H1 (cell line): ENCODE data around the gene LLGL2. TPM values are rescaled to one million over a fixed set of nuclear protein-coding genes. Genes with fewer than 3 reads are reported as not detected.
A peak's percentile ranks its signal among the peaks of the same experiment; 100 is the strongest.

Experiments used
- CTCF ChIA-PET: fragments of 300-600 bp; sonication (Branson Sonifier 250); formaldehyde crosslinking; loops from one replicate; lab custom pipeline; 2021; ENCODE audit not compliant: partially characterized antibody; lab: Charles Lee
- POLR2A ChIA-PET: fragments of 300-600 bp; sonication (Branson Sonifier 250); formaldehyde crosslinking; loops from one replicate; lab custom pipeline; 2021; ENCODE audit warnings: inconsistent platforms; ENCODE audit not compliant: partially characterized antibody; lab: Charles Lee
- DNase-seq, 2 experiments: peaks; one replicate each; pipeline versions ENCODE4 v3.0.0 to v3.0.0-alpha.2; 2010 to 2022; ENCODE audit warnings: low spot score in 2 of 2, low read depth in 1 of 2, mixed read lengths in 1 of 2
- FAIRE-seq: peaks from 2 replicates; lab custom pipeline; 2011; peaks lifted over from hg19 to GRCh38; lab: Jason Lieb, UNC
- H2AFZ ChIP-seq: 2 replicates; pipeline ENCODE4 v1.8.1; 2012; ENCODE audit warnings: low read length, inconsistent platforms
- H2AK5ac ChIP-seq: 2 replicates; pipeline ENCODE4 v1.6.1; 2013; ENCODE audit warnings: low read depth, low read length
- H2BK120ac ChIP-seq: replicated peaks from 2 replicates; pipeline ENCODE3; 2013; ENCODE audit warnings: low read depth, low read length, inconsistent platforms
- H2BK12ac ChIP-seq: 2 replicates; pipeline ENCODE4 v1.6.1; 2013; ENCODE audit warnings: low read depth, low read length
- H2BK15ac ChIP-seq: 2 replicates; pipeline ENCODE4 v1.6.1; 2013; ENCODE audit warnings: low read length
- H2BK20ac ChIP-seq: 2 replicates; pipeline ENCODE4 v1.6.1; 2013; ENCODE audit warnings: low read length
- H2BK5ac ChIP-seq: 2 replicates; pipeline ENCODE4 v1.6.1; 2013; ENCODE audit warnings: low read depth, low read length
- H3K14ac ChIP-seq: 2 replicates; pipeline ENCODE4 v1.6.1; 2013; ENCODE audit warnings: inconsistent platforms; ENCODE audit not compliant: insufficient read length
- H3K18ac ChIP-seq: 2 replicates; pipeline ENCODE4 v1.6.1; 2013; ENCODE audit warnings: low read length; ENCODE audit errors: extremely low read depth
- H3K23ac ChIP-seq: 2 replicates; pipeline ENCODE4 v1.6.1; 2013; ENCODE audit warnings: inconsistent platforms; ENCODE audit not compliant: insufficient read length
- H3K23me2 ChIP-seq: 2 replicates; pipeline ENCODE4 v1.6.1; 2013; ENCODE audit warnings: low read depth, low read length
- H3K27ac ChIP-seq: 2 replicates; pipeline ENCODE4 v1.6.1; 2011; ENCODE audit warnings: low read depth, low read length, inconsistent platforms
- H3K27me3 ChIP-seq, 4 experiments: replicated peaks in 1 of 4; 1 replicate in 1 of 4; 2 replicates in 3 of 4; pipeline versions ENCODE4 v1.6.1 to v1.8.1; 2011 to 2013; ENCODE audit warnings: low read length in 3 of 4, mild to moderate bottlenecking in 3 of 4, inconsistent platforms in 2 of 4, mixed read lengths in 2 of 4, moderate library complexity in 1 of 4; ENCODE audit not compliant: control insufficient read depth in 3 of 4, insufficient read depth in 3 of 4; ENCODE audit errors: extremely low read depth in 1 of 4
- H3K36me3 ChIP-seq, 4 experiments: 2 replicates each; pipeline versions ENCODE4 v1.6.1 to v1.8.1; 2011 to 2013; ENCODE audit warnings: mild to moderate bottlenecking in 4 of 4, low read length in 3 of 4, moderate library complexity in 2 of 4, control low read depth in 1 of 4, inconsistent platforms in 1 of 4; ENCODE audit not compliant: insufficient read depth in 4 of 4, control insufficient read depth in 2 of 4
- H3K4ac ChIP-seq: replicated peaks from 2 replicates; pipeline ENCODE3; 2013; ENCODE audit warnings: low read length, low read depth, mixed read lengths, inconsistent platforms; ENCODE audit not compliant: insufficient read length
- H3K4me1 ChIP-seq, 4 experiments: replicated peaks in 1 of 4; 1 replicate in 1 of 4; 2 replicates in 3 of 4; pipeline versions ENCODE4 v1.6.1 to v1.8.1; 2011 to 2013; ENCODE audit warnings: low read length in 3 of 4, inconsistent platforms in 2 of 4, mixed read lengths in 1 of 4; ENCODE audit not compliant: insufficient read depth in 4 of 4, control insufficient read depth in 3 of 4
- H3K4me2 ChIP-seq, 2 experiments: 2 replicates each; pipeline versions ENCODE4 v1.6.1 to v1.8.1; 2011 to 2013; ENCODE audit warnings: low read depth in 2 of 2, low read length in 2 of 2, control low read depth in 1 of 2, inconsistent platforms in 1 of 2, mild to moderate bottlenecking in 1 of 2; ENCODE audit not compliant: insufficient read depth in 1 of 2
- H3K4me3 ChIP-seq, 4 experiments: fragments of 200-600, 300-600 bp in 1 of 4; sonication (generic), shearing (Covaris generic), sonication (Bioruptor Twin) in 1 of 4; 2 replicates each; pipeline versions ENCODE4 v1.5.1 to v1.8.1; 2011 to 2016; ENCODE audit warnings: low read length in 4 of 4, low read depth in 3 of 4, control low read depth in 2 of 4, inconsistent platforms in 2 of 4, mild to moderate bottlenecking in 2 of 4, mixed read lengths in 1 of 4, moderate library complexity in 1 of 4; ENCODE audit not compliant: insufficient read depth in 2 of 4; ENCODE audit errors: extremely low read depth in 1 of 4
- H3K56ac ChIP-seq: replicated peaks from 2 replicates; pipeline ENCODE3; 2013; ENCODE audit warnings: low read depth, mild to moderate bottlenecking, mixed read lengths, low read length, inconsistent platforms; ENCODE audit not compliant: insufficient read length
- H3K79me1 ChIP-seq: 2 replicates; pipeline ENCODE4 v1.6.1; 2013; ENCODE audit warnings: low read depth, low read length, control low read depth
- H3K79me2 ChIP-seq, 2 experiments: 2 replicates each; pipeline versions ENCODE4 v1.6.1 to v1.8.1; 2012 to 2013; ENCODE audit warnings: low read length in 2 of 2, mild to moderate bottlenecking in 2 of 2, inconsistent platforms in 1 of 2; ENCODE audit not compliant: insufficient read depth in 2 of 2, control insufficient read depth in 1 of 2
- H3K9ac ChIP-seq, 4 experiments: replicated peaks in 1 of 4; 1 replicate in 1 of 4; 2 replicates in 3 of 4; pipeline versions ENCODE4 v1.6.1 to v1.8.1; 2011 to 2013; ENCODE audit warnings: low read depth in 3 of 4, low read length in 3 of 4, control low read depth in 2 of 4, mild to moderate bottlenecking in 2 of 4, moderate library complexity in 2 of 4, inconsistent platforms in 1 of 4; ENCODE audit errors: extremely low read depth in 1 of 4
- H3K9me3 ChIP-seq, 2 experiments: 2 replicates each; pipeline versions ENCODE4 v1.6.1 to v1.8.1; 2012 to 2013; ENCODE audit warnings: mild to moderate bottlenecking in 2 of 2, moderate library complexity in 2 of 2, control low read depth in 1 of 2, inconsistent platforms in 1 of 2, low read depth in 1 of 2, low read length in 1 of 2, mixed read lengths in 1 of 2; ENCODE audit not compliant: insufficient read depth in 2 of 2
- H4K20me1 ChIP-seq, 2 experiments: replicated peaks in 1 of 2; 2 replicates each; pipeline versions ENCODE3 to v1.8.1; 2011 to 2013; ENCODE audit warnings: inconsistent platforms in 2 of 2, low read length in 2 of 2, mild to moderate bottlenecking in 1 of 2; ENCODE audit not compliant: insufficient read depth in 2 of 2, control insufficient read depth in 1 of 2
- H4K5ac ChIP-seq: 2 replicates; pipeline ENCODE4 v1.6.1; 2013; ENCODE audit warnings: low read length, low read depth, mixed read lengths, inconsistent platforms; ENCODE audit not compliant: insufficient read length
- H4K8ac ChIP-seq: 2 replicates; pipeline ENCODE4 v1.8.0; 2013; ENCODE audit warnings: mild to moderate bottlenecking, moderate library complexity, low read length, inconsistent platforms; ENCODE audit not compliant: insufficient read depth; ENCODE audit errors: extremely low read depth
- H4K91ac ChIP-seq: replicated peaks from 2 replicates; pipeline ENCODE3; 2013; ENCODE audit warnings: low read length, mixed read lengths, inconsistent platforms; ENCODE audit not compliant: insufficient read length
- CEBPB ChIP-seq: IDR thresholded peaks from 2 replicates; pipeline ENCODE4 v1.6.1; 2012; ENCODE audit warnings: low read depth, low read length
- SIX5 ChIP-seq: IDR thresholded peaks from 2 replicates; pipeline ENCODE4 v1.6.1; 2011; ENCODE audit warnings: mild to moderate bottlenecking, low read depth, low read length
- WGBS, 2 experiments: shearing (Covaris generic) in 1 of 2; methylation state at CpG; one replicate each; pipeline versions ENCODE4 v1.1.6 to v1.1.7; 2013 to 2015; ENCODE audit warnings: low lambda C conversion rate in 2 of 2, mixed read lengths in 2 of 2, inconsistent platforms in 1 of 2, low coverage in 1 of 2, missing lambda C conversion rate in 1 of 2; ENCODE audit not compliant: insufficient replicate concordance in 2 of 2, insufficient coverage in 1 of 2, insufficient read length in 1 of 2; ENCODE audit errors: extremely low coverage in 1 of 2, missing lambda C conversion rate in 1 of 2; 5-methylcytosine and 5-hydroxymethylcytosine counted together
- polyA plus RNA-seq, 7 experiments: library from polyadenylated mRNA; depleted of rRNA in 3 of 7; stranded (reverse) in 5 of 7; unstranded in 2 of 7; fragments of >200 nt in 5 of 7; fragments of 200-250 nt in 2 of 7; gene quantifications; 1 replicate in 5 of 7; 2 replicates in 1 of 7; 4 replicates in 1 of 7; pipeline versions ENCODE4 v1.2.1 to v1.2.3, GENCODE V29; 2011 to 2013; ENCODE audit warnings: missing spikeins in 2 of 7, mixed read lengths in 2 of 7
- total RNA-seq: library from RNA; stranded (reverse); fragmentation: NEBNext Ultra II Directional; extraction: Animal tissue kit (Norgen Biotek cat#: 25700); gene quantifications from 2 replicates; pipeline ENCODE4 v1.2.1, GENCODE V29; 2021
- TF ChIP-seq, protein P1 (sequence below): IDR thresholded peaks from 2 replicates; pipeline ENCODE4 v1.6.1; 2012; ENCODE audit warnings: low read length, inconsistent platforms
- TF ChIP-seq, protein P2 (sequence below), 3 experiments: IDR thresholded peaks; 1 replicate in 2 of 3; 2 replicates in 1 of 3; pipeline versions ENCODE4 v1.5.1 to v1.6.1; 2011; ENCODE audit warnings: low read length in 3 of 3, mild to moderate bottlenecking in 3 of 3, inconsistent platforms in 2 of 3, low read depth in 1 of 3, moderate library complexity in 1 of 3; ENCODE audit not compliant: insufficient read depth in 1 of 3; ENCODE audit errors: control extremely low read depth in 1 of 3

LLGL2 gene
- total and polyA plus RNA-seq, 2 of the 8 experiments (the other 6 are each of a cell fraction or from before 2014, with no cell fraction given), result 64.5 to 77.1 TPM

DNA sequence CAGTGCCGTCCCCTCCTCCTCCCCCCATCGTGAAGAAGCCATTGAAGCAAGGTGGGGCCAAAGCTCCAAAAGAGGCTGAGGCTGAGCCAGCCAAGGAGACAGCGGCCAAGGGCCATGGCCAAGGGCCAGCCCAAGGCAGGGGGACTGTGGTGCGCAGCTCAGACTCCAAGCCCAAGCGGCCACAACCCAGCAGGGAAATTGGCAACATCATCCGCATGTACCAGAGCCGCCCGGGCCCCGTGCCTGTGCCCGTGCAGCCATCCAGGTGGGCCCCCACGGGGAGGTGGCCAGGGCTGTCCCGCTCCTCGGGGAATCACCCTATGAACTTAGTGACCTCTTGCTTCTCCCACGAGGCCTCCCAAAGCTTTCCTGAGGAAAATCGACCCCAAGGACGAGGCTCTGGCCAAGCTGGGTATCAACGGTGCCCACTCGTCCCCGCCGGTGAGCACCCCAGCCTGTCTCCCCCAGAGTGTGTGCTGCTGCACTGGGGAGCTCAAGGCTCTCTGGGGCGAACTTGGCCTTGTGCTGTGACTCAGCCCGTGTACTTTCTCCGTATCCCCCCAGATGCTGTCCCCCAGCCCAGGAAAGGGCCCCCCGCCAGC is 91.1 kb downstream of the LLGL2 start:
- no peak overlapping the region for H2BK15ac ChIP-seq
- no peak for DNase-seq
- H3K23me2 ChIP-seq, result no peaks in the 10 kb centered on the region
- H3K9ac ChIP-seq, result no peak overlapping the region
- H2BK120ac ChIP-seq, result no peak overlapping the region
- no peak overlapping the region for H3K4ac ChIP-seq
- no peak overlapping the region for H2BK20ac ChIP-seq
- H3K4me1 ChIP-seq, result peaks cover 0 to 4% (median 1%) of the 10 kb centered on the region in 4 experiments; a peak in 4 of 7 replicates
- TF ChIP-seq SIX5 (no peak), CEBPB (no peak)
- TF ChIP-seq, protein P1, sequence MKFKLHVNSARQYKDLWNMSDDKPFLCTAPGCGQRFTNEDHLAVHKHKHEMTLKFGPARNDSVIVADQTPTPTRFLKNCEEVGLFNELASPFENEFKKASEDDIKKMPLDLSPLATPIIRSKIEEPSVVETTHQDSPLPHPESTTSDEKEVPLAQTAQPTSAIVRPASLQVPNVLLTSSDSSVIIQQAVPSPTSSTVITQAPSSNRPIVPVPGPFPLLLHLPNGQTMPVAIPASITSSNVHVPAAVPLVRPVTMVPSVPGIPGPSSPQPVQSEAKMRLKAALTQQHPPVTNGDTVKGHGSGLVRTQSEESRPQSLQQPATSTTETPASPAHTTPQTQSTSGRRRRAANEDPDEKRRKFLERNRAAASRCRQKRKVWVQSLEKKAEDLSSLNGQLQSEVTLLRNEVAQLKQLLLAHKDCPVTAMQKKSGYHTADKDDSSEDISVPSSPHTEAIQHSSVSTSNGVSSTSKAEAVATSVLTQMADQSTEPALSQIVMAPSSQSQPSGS, result no peak
- TF ChIP-seq, protein P2, sequence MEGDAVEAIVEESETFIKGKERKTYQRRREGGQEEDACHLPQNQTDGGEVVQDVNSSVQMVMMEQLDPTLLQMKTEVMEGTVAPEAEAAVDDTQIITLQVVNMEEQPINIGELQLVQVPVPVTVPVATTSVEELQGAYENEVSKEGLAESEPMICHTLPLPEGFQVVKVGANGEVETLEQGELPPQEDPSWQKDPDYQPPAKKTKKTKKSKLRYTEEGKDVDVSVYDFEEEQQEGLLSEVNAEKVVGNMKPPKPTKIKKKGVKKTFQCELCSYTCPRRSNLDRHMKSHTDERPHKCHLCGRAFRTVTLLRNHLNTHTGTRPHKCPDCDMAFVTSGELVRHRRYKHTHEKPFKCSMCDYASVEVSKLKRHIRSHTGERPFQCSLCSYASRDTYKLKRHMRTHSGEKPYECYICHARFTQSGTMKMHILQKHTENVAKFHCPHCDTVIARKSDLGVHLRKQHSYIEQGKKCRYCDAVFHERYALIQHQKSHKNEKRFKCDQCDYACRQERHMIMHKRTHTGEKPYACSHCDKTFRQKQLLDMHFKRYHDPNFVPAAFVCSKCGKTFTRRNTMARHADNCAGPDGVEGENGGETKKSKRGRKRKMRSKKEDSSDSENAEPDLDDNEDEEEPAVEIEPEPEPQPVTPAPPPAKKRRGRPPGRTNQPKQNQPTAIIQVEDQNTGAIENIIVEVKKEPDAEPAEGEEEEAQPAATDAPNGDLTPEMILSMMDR (IDR thresholded peaks at IDR 0.05; ENCODE audit: control extremely low read depth in 1 of 3, insufficient read depth in 1 of 3, low read depth in 1 of 3, low read length in 3 of 3), result no peak
- TF ChIP-seq, all 59 proteins: peak for 0
- Histone ChIP-seq H2AK5ac (no peak overlapping the region), H4K5ac (no peak overlapping the region), H3K4me2 (no peak overlapping the region), H3K27me3 (no peaks in the 10 kb centered on the region), H2BK5ac (no peak overlapping the region), H3K14ac (no peak overlapping the region), H3K4me3 (no peak overlapping the region), H4K20me1 (peaks cover 0 to 1% of the 10 kb centered on the region in 2 experiments), H4K91ac (no peak overlapping the region), H3K56ac (no peak overlapping the region), H3K79me2 (no peaks in the 10 kb centered on the region), H2AFZ (no peak overlapping the region), H3K18ac (no peak overlapping the region), H2BK12ac (no peak overlapping the region), H3K9me3 (no peaks in the 10 kb centered on the region), H4K8ac (peak overlapping the region; percentile 25; the same call in 1 of the 2 replicates), H3K27ac (no peak overlapping the region), H3K79me1 (no peaks in the 10 kb centered on the region), H3K23ac (no peak overlapping the region), H3K36me3 (no peaks in the 10 kb centered on the region)
- FAIRE-seq, result no peak
- WGBS, 2 experiments, result 90% methylated on average over 17 of the region's 24 CpGs; no CpG with 5 or more reads in 1 of the 2 experiments
- CTCF ChIA-PET, result interaction anchor here (0.6 to 59.2 kb wide), 11 partner anchors 8 to 136 kb away, joined by 3 to 2200 read pairs (median 7); partner anchors contain the start of genes RECQL5, SAP30BP and SMIM5
- POLR2A ChIA-PET, result interaction anchor here (0.6 to 1.6 kb wide), 5 partner anchors 13 to 163 kb away, joined by 3 to 4 read pairs (median 4); no protein-coding TSS in a partner anchor
